ENCODE measurements around the gene MMP11. TPM values are rescaled to one million over a fixed set of nuclear protein-coding genes. Genes with fewer than 3 reads are reported as not detected.

Gene MMP11
- total and polyA plus RNA-seq, 2 of the 13 experiments (the other 11 are each of a cell fraction or from before 2014, with no cell fraction given), result 8.9 to 28.6 TPM

GRCh38 chr22:23815541-23816155 lies 43.0 kb downstream of the MMP11 start (continued):
- TF ChIP-seq, protein P1, sequence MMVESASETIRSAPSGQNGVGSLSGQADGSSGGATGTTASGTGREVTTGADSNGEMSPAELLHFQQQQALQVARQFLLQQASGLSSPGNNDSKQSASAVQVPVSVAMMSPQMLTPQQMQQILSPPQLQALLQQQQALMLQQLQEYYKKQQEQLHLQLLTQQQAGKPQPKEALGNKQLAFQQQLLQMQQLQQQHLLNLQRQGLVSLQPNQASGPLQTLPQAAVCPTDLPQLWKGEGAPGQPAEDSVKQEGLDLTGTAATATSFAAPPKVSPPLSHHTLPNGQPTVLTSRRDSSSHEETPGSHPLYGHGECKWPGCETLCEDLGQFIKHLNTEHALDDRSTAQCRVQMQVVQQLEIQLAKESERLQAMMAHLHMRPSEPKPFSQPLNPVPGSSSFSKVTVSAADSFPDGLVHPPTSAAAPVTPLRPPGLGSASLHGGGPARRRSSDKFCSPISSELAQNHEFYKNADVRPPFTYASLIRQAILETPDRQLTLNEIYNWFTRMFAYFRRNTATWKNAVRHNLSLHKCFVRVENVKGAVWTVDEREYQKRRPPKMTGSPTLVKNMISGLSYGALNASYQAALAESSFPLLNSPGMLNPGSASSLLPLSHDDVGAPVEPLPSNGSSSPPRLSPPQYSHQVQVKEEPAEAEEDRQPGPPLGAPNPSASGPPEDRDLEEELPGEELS (CRISPR knock-in tag; IDR thresholded peaks at IDR 0.05), result no peak
- no peak for TF ChIP-seq HNRNPL (IDR thresholded peaks at IDR 0.05; ENCODE audit: low read depth, low read length)
- TF ChIP-seq ZNF354B (CRISPR knock-in tag; IDR thresholded peaks at IDR 0.05), result no peak
- TF ChIP-seq, protein P2, sequence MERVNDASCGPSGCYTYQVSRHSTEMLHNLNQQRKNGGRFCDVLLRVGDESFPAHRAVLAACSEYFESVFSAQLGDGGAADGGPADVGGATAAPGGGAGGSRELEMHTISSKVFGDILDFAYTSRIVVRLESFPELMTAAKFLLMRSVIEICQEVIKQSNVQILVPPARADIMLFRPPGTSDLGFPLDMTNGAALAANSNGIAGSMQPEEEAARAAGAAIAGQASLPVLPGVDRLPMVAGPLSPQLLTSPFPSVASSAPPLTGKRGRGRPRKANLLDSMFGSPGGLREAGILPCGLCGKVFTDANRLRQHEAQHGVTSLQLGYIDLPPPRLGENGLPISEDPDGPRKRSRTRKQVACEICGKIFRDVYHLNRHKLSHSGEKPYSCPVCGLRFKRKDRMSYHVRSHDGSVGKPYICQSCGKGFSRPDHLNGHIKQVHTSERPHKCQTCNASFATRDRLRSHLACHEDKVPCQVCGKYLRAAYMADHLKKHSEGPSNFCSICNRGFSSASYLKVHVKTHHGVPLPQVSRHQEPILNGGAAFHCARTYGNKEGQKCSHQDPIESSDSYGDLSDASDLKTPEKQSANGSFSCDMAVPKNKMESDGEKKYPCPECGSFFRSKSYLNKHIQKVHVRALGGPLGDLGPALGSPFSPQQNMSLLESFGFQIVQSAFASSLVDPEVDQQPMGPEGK (CRISPR knock-in tag; IDR thresholded peaks at IDR 0.05), result no peak
- TF ChIP-seq MEIS1 (CRISPR knock-in tag; IDR thresholded peaks at IDR 0.05; ENCODE audit: borderline replicate concordance), result no peak
- TF ChIP-seq ZNF24 (IDR thresholded peaks at IDR 0.05), result no peak
- no peak for TF ChIP-seq ZBTB14 (CRISPR knock-in tag; IDR thresholded peaks at IDR 0.05)
- no peak for TF ChIP-seq TMF1 (CRISPR knock-in tag; IDR thresholded peaks at IDR 0.05; ENCODE audit: low read depth)
- TF ChIP-seq ZNF546 (CRISPR knock-in tag; conservative IDR thresholded peaks at IDR 0.05), result no peak
- no peak for TF ChIP-seq ZNF652 (CRISPR knock-in tag; IDR thresholded peaks at IDR 0.05; ENCODE audit: borderline replicate concordance, low read depth)
